ENCODE data around the gene CTNNA2.

The CTNNA2 gene

DNA sequence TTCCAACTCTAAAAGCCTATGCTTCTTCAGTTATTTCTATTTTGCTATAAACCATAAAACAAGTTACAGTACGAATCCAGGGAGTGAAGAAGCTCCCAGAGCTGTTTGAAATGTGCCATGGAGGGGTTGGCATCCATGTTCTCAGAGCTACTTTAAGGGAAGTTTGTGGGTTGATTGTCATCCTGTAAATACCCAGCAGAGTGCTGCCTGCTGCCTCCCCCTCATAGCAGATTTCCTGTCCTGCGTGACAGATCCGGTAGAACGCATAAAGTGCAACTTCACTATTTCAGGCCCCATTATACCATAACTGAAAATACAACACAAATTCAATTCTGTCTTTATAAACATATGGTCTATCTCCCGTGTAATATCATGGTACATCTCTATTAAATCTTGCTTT lies 114.4 kb downstream of the CTNNA2 start:
- TF ChIP-seq, protein P1, sequence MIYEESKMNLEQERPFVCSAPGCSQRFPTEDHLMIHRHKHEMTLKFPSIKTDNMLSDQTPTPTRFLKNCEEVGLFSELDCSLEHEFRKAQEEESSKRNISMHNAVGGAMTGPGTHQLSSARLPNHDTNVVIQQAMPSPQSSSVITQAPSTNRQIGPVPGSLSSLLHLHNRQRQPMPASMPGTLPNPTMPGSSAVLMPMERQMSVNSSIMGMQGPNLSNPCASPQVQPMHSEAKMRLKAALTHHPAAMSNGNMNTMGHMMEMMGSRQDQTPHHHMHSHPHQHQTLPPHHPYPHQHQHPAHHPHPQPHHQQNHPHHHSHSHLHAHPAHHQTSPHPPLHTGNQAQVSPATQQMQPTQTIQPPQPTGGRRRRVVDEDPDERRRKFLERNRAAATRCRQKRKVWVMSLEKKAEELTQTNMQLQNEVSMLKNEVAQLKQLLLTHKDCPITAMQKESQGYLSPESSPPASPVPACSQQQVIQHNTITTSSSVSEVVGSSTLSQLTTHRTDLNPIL (CRISPR knock-in tag; IDR thresholded peaks at IDR 0.05; ENCODE audit: low read depth): no peak
- TF ChIP-seq, protein P2, sequence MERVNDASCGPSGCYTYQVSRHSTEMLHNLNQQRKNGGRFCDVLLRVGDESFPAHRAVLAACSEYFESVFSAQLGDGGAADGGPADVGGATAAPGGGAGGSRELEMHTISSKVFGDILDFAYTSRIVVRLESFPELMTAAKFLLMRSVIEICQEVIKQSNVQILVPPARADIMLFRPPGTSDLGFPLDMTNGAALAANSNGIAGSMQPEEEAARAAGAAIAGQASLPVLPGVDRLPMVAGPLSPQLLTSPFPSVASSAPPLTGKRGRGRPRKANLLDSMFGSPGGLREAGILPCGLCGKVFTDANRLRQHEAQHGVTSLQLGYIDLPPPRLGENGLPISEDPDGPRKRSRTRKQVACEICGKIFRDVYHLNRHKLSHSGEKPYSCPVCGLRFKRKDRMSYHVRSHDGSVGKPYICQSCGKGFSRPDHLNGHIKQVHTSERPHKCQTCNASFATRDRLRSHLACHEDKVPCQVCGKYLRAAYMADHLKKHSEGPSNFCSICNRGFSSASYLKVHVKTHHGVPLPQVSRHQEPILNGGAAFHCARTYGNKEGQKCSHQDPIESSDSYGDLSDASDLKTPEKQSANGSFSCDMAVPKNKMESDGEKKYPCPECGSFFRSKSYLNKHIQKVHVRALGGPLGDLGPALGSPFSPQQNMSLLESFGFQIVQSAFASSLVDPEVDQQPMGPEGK (CRISPR knock-in tag; IDR thresholded peaks at IDR 0.05; ENCODE audit: borderline replicate concordance): no peak
- TF ChIP-seq ZC3H10 (CRISPR knock-in tag; IDR thresholded peaks at IDR 0.05): no peak
- TF ChIP-seq PPARA (CRISPR knock-in tag; IDR thresholded peaks at IDR 0.05; ENCODE audit: borderline replicate concordance): no peak
- TF ChIP-seq ZNF565 (CRISPR knock-in tag; conservative IDR thresholded peaks at IDR 0.05; ENCODE audit: low read depth): no peak
- TF ChIP-seq, protein P3, sequence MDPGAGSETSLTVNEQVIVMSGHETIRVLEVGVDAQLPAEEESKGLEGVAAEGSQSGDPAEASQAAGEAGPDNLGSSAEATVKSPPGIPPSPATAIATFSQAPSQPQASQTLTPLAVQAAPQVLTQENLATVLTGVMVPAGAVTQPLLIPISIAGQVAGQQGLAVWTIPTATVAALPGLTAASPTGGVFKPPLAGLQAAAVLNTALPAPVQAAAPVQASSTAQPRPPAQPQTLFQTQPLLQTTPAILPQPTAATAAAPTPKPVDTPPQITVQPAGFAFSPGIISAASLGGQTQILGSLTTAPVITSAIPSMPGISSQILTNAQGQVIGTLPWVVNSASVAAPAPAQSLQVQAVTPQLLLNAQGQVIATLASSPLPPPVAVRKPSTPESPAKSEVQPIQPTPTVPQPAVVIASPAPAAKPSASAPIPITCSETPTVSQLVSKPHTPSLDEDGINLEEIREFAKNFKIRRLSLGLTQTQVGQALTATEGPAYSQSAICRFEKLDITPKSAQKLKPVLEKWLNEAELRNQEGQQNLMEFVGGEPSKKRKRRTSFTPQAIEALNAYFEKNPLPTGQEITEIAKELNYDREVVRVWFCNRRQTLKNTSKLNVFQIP (CRISPR knock-in tag; IDR thresholded peaks at IDR 0.05; ENCODE audit: borderline replicate concordance, low read depth): no peak
- no peak for TF ChIP-seq ISL1 (CRISPR knock-in tag; IDR thresholded peaks at IDR 0.05)
- no peak for TF ChIP-seq SNAI2 (CRISPR knock-in tag; IDR thresholded peaks at IDR 0.05)
- TF ChIP-seq TOX (CRISPR knock-in tag; IDR thresholded peaks at IDR 0.05; ENCODE audit: borderline replicate concordance): no peak
- no peak for TF ChIP-seq ZFP30 (CRISPR knock-in tag; IDR thresholded peaks at IDR 0.05)
- TF ChIP-seq OSR1 (CRISPR knock-in tag; IDR thresholded peaks at IDR 0.05): no peak
- TF ChIP-seq GLIS3 (CRISPR knock-in tag; IDR thresholded peaks at IDR 0.05): no peak
- no peak for TF ChIP-seq ESRRG (CRISPR knock-in tag; IDR thresholded peaks at IDR 0.05)
- TF ChIP-seq CSDC2 (CRISPR knock-in tag; IDR thresholded peaks at IDR 0.05): no peak
- TF ChIP-seq ZNF70 (CRISPR knock-in tag; IDR thresholded peaks at IDR 0.05): no peak
- TF ChIP-seq, protein P4, sequence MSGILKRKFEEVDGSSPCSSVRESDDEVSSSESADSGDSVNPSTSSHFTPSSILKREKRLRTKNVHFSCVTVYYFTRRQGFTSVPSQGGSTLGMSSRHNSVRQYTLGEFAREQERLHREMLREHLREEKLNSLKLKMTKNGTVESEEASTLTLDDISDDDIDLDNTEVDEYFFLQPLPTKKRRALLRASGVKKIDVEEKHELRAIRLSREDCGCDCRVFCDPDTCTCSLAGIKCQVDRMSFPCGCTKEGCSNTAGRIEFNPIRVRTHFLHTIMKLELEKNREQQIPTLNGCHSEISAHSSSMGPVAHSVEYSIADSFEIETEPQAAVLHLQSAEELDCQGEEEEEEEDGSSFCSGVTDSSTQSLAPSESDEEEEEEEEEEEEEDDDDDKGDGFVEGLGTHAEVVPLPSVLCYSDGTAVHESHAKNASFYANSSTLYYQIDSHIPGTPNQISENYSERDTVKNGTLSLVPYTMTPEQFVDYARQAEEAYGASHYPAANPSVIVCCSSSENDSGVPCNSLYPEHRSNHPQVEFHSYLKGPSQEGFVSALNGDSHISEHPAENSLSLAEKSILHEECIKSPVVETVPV (CRISPR knock-in tag; IDR thresholded peaks at IDR 0.05): no peak
- no peak for ATAC-seq

DNA sequence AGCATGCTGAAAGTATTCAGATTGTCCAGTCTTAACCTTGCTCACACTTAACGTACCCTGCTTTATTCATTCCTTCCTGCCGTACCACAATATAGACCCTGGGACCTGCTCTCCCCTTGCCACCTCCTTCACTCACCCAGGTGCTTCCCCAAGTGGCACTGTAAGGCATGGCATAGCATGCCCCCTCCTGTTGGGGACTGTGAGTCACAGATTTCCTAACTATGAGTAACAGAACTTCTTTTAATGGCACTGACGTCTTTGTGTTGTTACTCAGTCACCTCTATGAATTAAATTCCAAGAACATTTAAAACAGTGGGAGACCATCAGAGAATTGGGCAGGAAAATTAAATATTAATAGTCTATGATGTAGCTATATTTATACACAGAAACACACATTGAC lies 117.2 kb downstream of the CTNNA2 start:
- ATAC-seq: no peak
- TF ChIP-seq ARNTL (CRISPR knock-in tag; IDR thresholded peaks at IDR 0.05; ENCODE audit: borderline replicate concordance, low read depth) (no peak), RARB (CRISPR knock-in tag; IDR thresholded peaks at IDR 0.05) (no peak), TOX (CRISPR knock-in tag; IDR thresholded peaks at IDR 0.05; ENCODE audit: borderline replicate concordance) (no peak), ZNF8 (CRISPR knock-in tag; IDR thresholded peaks at IDR 0.05) (no peak)
- TF ChIP-seq, protein P4 (CRISPR knock-in tag; IDR thresholded peaks at IDR 0.05): no peak

DNA sequence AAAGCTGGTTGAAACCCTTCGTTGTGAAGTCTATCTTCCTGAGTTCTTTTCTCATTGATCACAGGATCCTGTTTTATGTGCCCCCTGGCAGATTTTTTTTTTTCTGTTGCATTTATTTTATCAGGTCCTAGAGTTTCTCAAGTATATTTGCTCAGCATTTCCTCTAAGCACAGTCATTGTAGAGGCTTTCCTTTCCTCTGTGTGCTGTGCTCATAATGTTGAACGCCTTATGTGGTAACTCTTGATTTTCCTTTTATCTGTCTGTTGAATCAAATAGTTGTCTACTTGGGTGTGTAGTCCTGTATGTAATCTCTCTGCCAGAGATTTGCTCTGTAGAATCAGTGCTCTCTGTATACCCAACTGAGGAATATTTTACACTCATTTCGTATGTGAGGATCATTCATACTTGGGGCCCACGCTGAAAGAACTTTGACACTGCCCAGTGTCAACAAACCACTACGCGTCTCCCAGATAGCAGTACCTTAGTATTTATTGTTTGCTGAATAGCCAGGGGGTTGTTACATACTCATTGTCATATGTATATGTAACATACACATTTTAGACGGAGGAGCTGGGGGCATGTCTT lies 118.2 kb downstream of the CTNNA2 start:
- TF ChIP-seq, protein P3 (CRISPR knock-in tag; IDR thresholded peaks at IDR 0.05; ENCODE audit: borderline replicate concordance, low read depth): no peak
- TF ChIP-seq ZC3H10 (CRISPR knock-in tag; IDR thresholded peaks at IDR 0.05) (no peak), ESRRG (CRISPR knock-in tag; IDR thresholded peaks at IDR 0.05) (no peak), ZFP3 (CRISPR knock-in tag; IDR thresholded peaks at IDR 0.05) (no peak), RARB (CRISPR knock-in tag; IDR thresholded peaks at IDR 0.05) (no peak), TCF4 (CRISPR knock-in tag; IDR thresholded peaks at IDR 0.05; ENCODE audit: borderline replicate concordance) (no peak)
- TF ChIP-seq, protein P1 (CRISPR knock-in tag; IDR thresholded peaks at IDR 0.05; ENCODE audit: low read depth): no peak
- TF ChIP-seq, protein P2 (CRISPR knock-in tag; IDR thresholded peaks at IDR 0.05; ENCODE audit: borderline replicate concordance): no peak
- TF ChIP-seq, protein P5, sequence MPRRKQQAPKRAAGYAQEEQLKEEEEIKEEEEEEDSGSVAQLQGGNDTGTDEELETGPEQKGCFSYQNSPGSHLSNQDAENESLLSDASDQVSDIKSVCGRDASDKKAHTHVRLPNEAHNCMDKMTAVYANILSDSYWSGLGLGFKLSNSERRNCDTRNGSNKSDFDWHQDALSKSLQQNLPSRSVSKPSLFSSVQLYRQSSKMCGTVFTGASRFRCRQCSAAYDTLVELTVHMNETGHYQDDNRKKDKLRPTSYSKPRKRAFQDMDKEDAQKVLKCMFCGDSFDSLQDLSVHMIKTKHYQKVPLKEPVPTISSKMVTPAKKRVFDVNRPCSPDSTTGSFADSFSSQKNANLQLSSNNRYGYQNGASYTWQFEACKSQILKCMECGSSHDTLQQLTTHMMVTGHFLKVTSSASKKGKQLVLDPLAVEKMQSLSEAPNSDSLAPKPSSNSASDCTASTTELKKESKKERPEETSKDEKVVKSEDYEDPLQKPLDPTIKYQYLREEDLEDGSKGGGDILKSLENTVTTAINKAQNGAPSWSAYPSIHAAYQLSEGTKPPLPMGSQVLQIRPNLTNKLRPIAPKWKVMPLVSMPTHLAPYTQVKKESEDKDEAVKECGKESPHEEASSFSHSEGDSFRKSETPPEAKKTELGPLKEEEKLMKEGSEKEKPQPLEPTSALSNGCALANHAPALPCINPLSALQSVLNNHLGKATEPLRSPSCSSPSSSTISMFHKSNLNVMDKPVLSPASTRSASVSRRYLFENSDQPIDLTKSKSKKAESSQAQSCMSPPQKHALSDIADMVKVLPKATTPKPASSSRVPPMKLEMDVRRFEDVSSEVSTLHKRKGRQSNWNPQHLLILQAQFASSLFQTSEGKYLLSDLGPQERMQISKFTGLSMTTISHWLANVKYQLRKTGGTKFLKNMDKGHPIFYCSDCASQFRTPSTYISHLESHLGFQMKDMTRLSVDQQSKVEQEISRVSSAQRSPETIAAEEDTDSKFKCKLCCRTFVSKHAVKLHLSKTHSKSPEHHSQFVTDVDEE (CRISPR knock-in tag; IDR thresholded peaks at IDR 0.05): no peak
- no peak for ATAC-seq
